Astrocyte (in vitro differentiated cells and primary cell): Measurements from ENCODE around the gene SPPL2C.

Experiments
- EZH2 ChIP-seq: IDR thresholded peaks from 2 replicates; pipeline ENCODE4 v1.6.1; 2012; ENCODE audit warnings: mild to moderate bottlenecking, low read length, inconsistent platforms; ENCODE audit not compliant: insufficient read depth
- TF ChIP-seq, protein P1 (sequence below): IDR thresholded peaks from 2 replicates; pipeline ENCODE4 v1.5.1; 2011; ENCODE audit warnings: low read depth, mild to moderate bottlenecking, inconsistent platforms, low read length, moderate library complexity; ENCODE audit not compliant: insufficient read depth

DNA sequence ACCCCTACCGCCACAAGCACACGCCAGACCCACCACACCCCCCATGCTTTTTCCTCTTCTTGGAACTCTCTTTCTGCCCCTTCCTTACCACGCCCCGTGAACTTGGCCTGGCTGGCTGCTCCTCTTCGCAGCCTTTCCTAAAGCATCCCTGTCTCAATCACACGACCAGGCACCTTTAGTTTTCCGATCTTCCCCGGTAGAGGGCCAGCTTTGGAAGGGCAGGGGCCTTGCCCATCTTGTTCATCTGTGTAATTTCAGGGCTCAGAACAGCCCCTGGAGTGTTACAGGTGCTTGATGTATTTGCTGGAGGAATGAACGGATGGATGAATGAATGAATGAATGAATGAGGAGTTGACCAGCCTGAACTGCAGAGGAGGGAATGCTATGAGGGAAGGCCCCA lies 3.7 kb downstream of the SPPL2C start:
- TF ChIP-seq, protein P1, sequence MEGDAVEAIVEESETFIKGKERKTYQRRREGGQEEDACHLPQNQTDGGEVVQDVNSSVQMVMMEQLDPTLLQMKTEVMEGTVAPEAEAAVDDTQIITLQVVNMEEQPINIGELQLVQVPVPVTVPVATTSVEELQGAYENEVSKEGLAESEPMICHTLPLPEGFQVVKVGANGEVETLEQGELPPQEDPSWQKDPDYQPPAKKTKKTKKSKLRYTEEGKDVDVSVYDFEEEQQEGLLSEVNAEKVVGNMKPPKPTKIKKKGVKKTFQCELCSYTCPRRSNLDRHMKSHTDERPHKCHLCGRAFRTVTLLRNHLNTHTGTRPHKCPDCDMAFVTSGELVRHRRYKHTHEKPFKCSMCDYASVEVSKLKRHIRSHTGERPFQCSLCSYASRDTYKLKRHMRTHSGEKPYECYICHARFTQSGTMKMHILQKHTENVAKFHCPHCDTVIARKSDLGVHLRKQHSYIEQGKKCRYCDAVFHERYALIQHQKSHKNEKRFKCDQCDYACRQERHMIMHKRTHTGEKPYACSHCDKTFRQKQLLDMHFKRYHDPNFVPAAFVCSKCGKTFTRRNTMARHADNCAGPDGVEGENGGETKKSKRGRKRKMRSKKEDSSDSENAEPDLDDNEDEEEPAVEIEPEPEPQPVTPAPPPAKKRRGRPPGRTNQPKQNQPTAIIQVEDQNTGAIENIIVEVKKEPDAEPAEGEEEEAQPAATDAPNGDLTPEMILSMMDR: no peak
- no peak for TF ChIP-seq EZH2
